Brain microvascular endothelial cell (primary cell): ENCODE results near the gene PALLD.
"Not testable (repeated sequence)": the region's sequence is repeated elsewhere in the genome, so short reads cannot be mapped to it uniquely, and the experiment has no call there.

Experiments used
- DNase-seq: peaks from one replicate; pipeline ENCODE4 v3.0.0-alpha.2; 2020
- H3K27ac ChIP-seq: fragments of 250-450 bp; sonication (Bioruptor Pico); 2 replicates; pipeline ENCODE4 v1.5.1; 2020; ENCODE audit warnings: mild to moderate bottlenecking, moderate library complexity
- H3K27me3 ChIP-seq: fragments of 250-450 bp; sonication (Bioruptor Pico); replicated peaks from 2 replicates; pipeline ENCODE4 v1.5.1; 2020; ENCODE audit warnings: mild to moderate bottlenecking
- H3K36me3 ChIP-seq: fragments of 250-450 bp; sonication (Bioruptor Pico); replicated peaks from 2 replicates; pipeline ENCODE4 v1.5.1; 2020; ENCODE audit warnings: mild to moderate bottlenecking
- H3K4me3 ChIP-seq: 2 replicates; pipeline ENCODE4 v1.5.1; 2011; ENCODE audit warnings: low read depth, mild to moderate bottlenecking, control low read depth, low read length, moderate library complexity
- CTCF ChIP-seq: IDR thresholded peaks from 2 replicates; pipeline ENCODE4 v1.5.1; 2011; ENCODE audit warnings: low read depth, mild to moderate bottlenecking, moderate library complexity, low read length, control low read depth, inconsistent platforms; ENCODE audit errors: missing control alignments
- in situ Hi-C: cut with HindIII; loops from 2 replicates; pipeline ENCODE4 v1.10.0; 2017; ENCODE audit warnings: low sequenced_read_pairs, low pct_ligation_motif_present

PALLD gene

DNA sequence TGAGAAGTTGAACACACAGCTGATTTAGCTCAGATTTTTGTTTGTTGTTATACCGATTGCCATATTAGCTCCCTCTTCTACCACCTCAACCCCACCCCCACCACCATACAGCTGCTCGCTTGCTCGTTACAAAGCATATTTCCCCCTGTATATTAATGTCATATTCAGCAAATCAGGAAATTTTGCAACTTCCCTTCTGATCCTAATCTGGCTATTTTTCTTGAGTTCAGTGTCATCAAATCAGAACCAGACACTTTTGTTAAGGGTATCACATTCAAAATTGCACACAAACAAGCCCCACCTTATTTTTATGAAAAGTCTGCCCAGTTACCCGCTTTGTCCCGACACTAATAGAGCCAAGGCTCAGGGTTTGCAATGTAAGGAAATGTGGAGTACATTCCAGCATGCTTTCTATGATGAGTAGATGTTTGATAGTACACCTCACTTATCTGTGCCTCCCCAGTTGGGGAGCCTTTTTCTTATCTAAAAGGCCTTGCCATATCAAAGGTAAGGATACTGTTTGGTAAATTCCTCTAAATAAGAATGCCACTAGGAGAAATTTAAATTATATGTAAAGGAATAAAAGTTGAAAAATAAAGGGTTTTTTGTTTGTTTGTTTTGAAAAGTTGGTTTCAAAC is 301.0 kb downstream of the PALLD start:
- H3K27me3 ChIP-seq = no peaks in the 10 kb centered on the region
- in situ Hi-C loops = no loop called here
- peak overlapping the region; percentile 97 for H3K27ac ChIP-seq
- DNase-seq = no peak
- no peak overlapping the region for H3K4me3 ChIP-seq
- TF ChIP-seq CTCF = no peak
- H3K36me3 ChIP-seq = no peaks in the 10 kb centered on the region

GRCh38 chr4:168800926-168801325 is 304.1 kb downstream of the PALLD start:
- no peak for TF ChIP-seq CTCF
- Histone ChIP-seq H3K27ac (no peak overlapping the region), H3K27me3 (no peaks in the 10 kb centered on the region), H3K4me3 (no peak overlapping the region), H3K36me3 (no peaks in the 10 kb centered on the region)
- DNase-seq = no peak
- in situ Hi-C loops = no loop called here

GRCh38 chr4:168802222-168802621 is 305.4 kb downstream of the PALLD start:
- no peak overlapping the region for H3K4me3 ChIP-seq
- H3K27ac ChIP-seq = no peak overlapping the region
- DNase-seq = no peak
- H3K27me3 ChIP-seq = no peaks in the 10 kb centered on the region
- in situ Hi-C loops = no loop called here
- no peak for TF ChIP-seq CTCF
- no peaks in the 10 kb centered on the region for H3K36me3 ChIP-seq

DNA sequence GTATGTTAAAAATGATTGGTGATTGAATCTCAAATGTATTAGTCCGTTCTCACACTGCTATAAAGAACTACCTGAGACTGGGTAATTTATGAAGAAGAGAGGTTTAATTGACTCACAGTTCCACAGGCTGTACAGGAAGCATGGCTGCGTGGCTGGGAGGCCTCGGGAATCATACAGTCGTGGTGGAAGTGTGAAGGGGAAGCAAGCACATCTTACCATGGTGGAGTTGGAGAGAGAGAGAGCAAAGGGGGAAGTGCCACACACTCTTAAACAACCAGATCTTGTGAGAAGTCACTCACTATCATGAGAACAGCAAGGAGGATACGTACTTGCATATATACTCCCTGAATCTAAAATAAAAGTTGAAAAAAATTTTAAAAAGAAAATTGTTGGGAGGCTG is 306.2 kb downstream of the PALLD start:
- H3K27me3 ChIP-seq, H3K4me3 ChIP-seq, in situ Hi-C loops, DNase-seq, H3K36me3 ChIP-seq: not testable (repeated sequence)
- H3K27ac ChIP-seq = peak overlapping the region; percentile 59

GRCh38 chr4:168803732-168804131 is 306.9 kb downstream of the PALLD start:
- no peaks in the 10 kb centered on the region for H3K27me3 ChIP-seq
- no peak overlapping the region for H3K4me3 ChIP-seq
- DNase-seq = peak; percentile 82
- H3K27ac ChIP-seq = peak overlapping the region; percentile 59
- no peak for TF ChIP-seq CTCF
- no peaks in the 10 kb centered on the region for H3K36me3 ChIP-seq
- in situ Hi-C loops = no loop called here

DNA sequence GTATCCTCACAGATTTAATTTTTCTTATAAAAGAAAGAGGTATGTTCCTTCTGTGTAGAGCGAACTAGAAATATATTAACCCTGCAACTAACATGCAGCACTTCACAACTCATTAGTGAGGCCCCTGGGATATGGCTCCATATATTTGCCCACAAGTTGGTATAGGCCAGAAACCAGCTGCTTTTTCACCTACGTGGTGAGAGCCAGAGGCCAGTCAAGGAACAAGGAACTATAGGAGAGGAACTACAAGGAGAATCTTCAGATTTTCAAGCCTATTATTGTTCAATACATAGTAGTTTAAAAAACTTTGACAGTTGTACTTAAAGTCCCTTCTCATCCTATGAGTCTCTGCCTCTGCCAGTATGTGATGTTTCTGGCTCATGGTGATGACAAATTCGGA is 307.3 kb downstream of the PALLD start:
- in situ Hi-C loops = no loop called here
- no peak for DNase-seq
- no peaks in the 10 kb centered on the region for H3K27me3 ChIP-seq
- no peak for TF ChIP-seq CTCF
- H3K36me3 ChIP-seq = no peaks in the 10 kb centered on the region
- H3K4me3 ChIP-seq = no peak overlapping the region
- peak overlapping the region; percentile 59 for H3K27ac ChIP-seq
